ENCODE measurements around the gene LNX2. TPM values are rescaled to one million over a fixed set of nuclear protein-coding genes. Genes with fewer than 3 reads are reported as not detected.

LNX2 gene
- total RNA-seq, 1 experiment from 2014 or later: 12.1 TPM

DNA sequence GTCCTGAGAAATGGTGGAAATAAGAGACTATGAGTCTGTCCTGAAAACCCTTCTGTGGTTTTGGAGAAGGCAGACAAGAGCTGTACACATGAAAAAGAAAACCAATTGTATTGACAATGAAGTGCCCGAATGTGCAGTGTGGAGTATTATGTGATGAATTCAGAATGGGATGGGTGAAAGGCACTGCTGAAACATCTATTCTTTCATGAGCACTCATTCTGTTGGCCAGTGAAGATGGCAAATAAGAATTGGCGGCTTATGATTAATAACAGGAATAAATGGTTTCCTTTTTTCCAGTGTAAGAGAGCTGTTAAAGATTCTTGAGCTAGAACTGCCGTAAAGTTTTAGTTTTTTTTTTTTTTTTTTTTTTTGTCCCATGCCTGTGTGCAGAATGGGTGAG lies 7.1 kb upstream of the LNX2 start:
- no TSS peak for BruUV-seq (replicated peaks)

More for the DNA sequence above, 7.1 kb upstream of the LNX2 start:
- Histone ChIP-seq H3K9me3 (ENCODE audit: control insufficient read depth in 1 of 2, insufficient read depth in 1 of 2, low read depth in 1 of 2, low read length in 2 of 2) (no peaks in the 10 kb centered on the region), H3K27me3 (ENCODE audit: insufficient read depth, low read length) (no peaks in the 10 kb centered on the region), H3K4me3 (replicated peaks in 1 of 2; ENCODE audit: low read depth in 1 of 2, low read length in 2 of 2) (no peak overlapping the region), H4K20me1 (ENCODE audit: insufficient read depth) (peaks cover 11% of the 10 kb centered on the region; the same call in 1 of the 2 replicates), H3K79me2 (ENCODE audit: insufficient read depth, low read length) (peaks cover 90% of the 10 kb centered on the region), H3K27ac (ENCODE audit: low read depth, low read length) (no peak overlapping the region), H3K9me2 (ENCODE audit: insufficient read depth) (no peaks in the 10 kb centered on the region), H3K9ac (ENCODE audit: low read length) (no peak overlapping the region), H3K4me1 (ENCODE audit: control insufficient read depth in 1 of 2, insufficient read depth in 2 of 2, low read length in 2 of 2) (peaks cover 6 to 7% of the 10 kb centered on the region in 2 experiments; a peak in 3 of 4 replicates), H3K36me3 (ENCODE audit: control insufficient read depth in 1 of 2, insufficient read depth in 2 of 2, low read length in 2 of 2) (peaks cover 6 to 17% of the 10 kb centered on the region in 2 experiments; a peak in 3 of 4 replicates), H2AFZ (ENCODE audit: low read depth, low read length, poor library complexity, severe bottlenecking) (no peak overlapping the region), H3K4me2 (ENCODE audit: low read length) (no peak overlapping the region)
- ChIA-PET RAD21 (ENCODE audit: low non-redundant PET in 1 of 2, low total read pairs in 2 of 2, uncharacterized antibody in 2 of 2, unreplicated experiment in 2 of 2) (no interaction called here), CTCF (no interaction called here), POLR2A (interaction anchor here (0.6 kb wide), 1 partner anchor 86 kb away, joined by 3 read pairs; no protein-coding TSS in a partner anchor)
- TF ChIP-seq SIN3A (IDR thresholded peaks at IDR 0.05; ENCODE audit: low read depth): no peak
- no peak for TF ChIP-seq ZFX (IDR thresholded peaks at IDR 0.05)
- TF ChIP-seq, protein P1, sequence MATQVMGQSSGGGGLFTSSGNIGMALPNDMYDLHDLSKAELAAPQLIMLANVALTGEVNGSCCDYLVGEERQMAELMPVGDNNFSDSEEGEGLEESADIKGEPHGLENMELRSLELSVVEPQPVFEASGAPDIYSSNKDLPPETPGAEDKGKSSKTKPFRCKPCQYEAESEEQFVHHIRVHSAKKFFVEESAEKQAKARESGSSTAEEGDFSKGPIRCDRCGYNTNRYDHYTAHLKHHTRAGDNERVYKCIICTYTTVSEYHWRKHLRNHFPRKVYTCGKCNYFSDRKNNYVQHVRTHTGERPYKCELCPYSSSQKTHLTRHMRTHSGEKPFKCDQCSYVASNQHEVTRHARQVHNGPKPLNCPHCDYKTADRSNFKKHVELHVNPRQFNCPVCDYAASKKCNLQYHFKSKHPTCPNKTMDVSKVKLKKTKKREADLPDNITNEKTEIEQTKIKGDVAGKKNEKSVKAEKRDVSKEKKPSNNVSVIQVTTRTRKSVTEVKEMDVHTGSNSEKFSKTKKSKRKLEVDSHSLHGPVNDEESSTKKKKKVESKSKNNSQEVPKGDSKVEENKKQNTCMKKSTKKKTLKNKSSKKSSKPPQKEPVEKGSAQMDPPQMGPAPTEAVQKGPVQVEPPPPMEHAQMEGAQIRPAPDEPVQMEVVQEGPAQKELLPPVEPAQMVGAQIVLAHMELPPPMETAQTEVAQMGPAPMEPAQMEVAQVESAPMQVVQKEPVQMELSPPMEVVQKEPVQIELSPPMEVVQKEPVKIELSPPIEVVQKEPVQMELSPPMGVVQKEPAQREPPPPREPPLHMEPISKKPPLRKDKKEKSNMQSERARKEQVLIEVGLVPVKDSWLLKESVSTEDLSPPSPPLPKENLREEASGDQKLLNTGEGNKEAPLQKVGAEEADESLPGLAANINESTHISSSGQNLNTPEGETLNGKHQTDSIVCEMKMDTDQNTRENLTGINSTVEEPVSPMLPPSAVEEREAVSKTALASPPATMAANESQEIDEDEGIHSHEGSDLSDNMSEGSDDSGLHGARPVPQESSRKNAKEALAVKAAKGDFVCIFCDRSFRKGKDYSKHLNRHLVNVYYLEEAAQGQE (IDR thresholded peaks at IDR 0.05; ENCODE audit: low read depth): no peak
- no peak for TF ChIP-seq EZH2phosphoT487 (IDR thresholded peaks at IDR 0.05; ENCODE audit: borderline replicate concordance)
- TF ChIP-seq EGR1 (IDR thresholded peaks at IDR 0.05; ENCODE audit: low read depth): no peak
- TF ChIP-seq SRF (IDR thresholded peaks at IDR 0.05; ENCODE audit: low read depth): no peak
- no peak for TF ChIP-seq CBX3 (IDR thresholded peaks at IDR 0.05; ENCODE audit: low read depth)
- TF ChIP-seq POLR2AphosphoS5 (IDR thresholded peaks at IDR 0.05; ENCODE audit: low read depth, low read length): no peak
- TF ChIP-seq CTCF (IDR thresholded peaks at IDR 0.05 in 2 of 3, conservative IDR thresholded peaks at IDR 0.05 in 1 of 3; ENCODE audit: borderline replicate concordance in 1 of 3, insufficient read depth in 1 of 3, low read depth in 2 of 3, low read length in 2 of 3): no peak
- TF ChIP-seq ZNF274 (IDR thresholded peaks at IDR 0.05; ENCODE audit: low read depth, low read length): no peak
- no peak for TF ChIP-seq ELF1 (IDR thresholded peaks at IDR 0.05; ENCODE audit: borderline replicate concordance, low read depth)
- TF ChIP-seq ZBTB33 (IDR thresholded peaks at IDR 0.05; ENCODE audit: extremely low read depth, insufficient replicate concordance, low read length): no peak
- no peak for TF ChIP-seq JUND (IDR thresholded peaks at IDR 0.05)
- no peak for TF ChIP-seq SP1 (IDR thresholded peaks at IDR 0.05; ENCODE audit: low read depth)
- no peak for TF ChIP-seq TCF7L2 (IDR thresholded peaks at IDR 0.05; ENCODE audit: borderline replicate concordance, extremely low read depth, insufficient read depth, insufficient read length)
- TF ChIP-seq FOSL1 (IDR thresholded peaks at IDR 0.05; ENCODE audit: low read depth): no peak
- intact Hi-C loops (cut with micrococcal nuclease): loop anchor here (10.0 kb wide), 1 partner anchor 233 kb away; no protein-coding TSS in a partner anchor
- DNase-seq (ENCODE audit: low read depth, low spot score) (no peak), ATAC-seq (no peak)
